HepG2 (cell line): ENCODE measurements around the gene ZG16. TPM values are rescaled to one million over a fixed set of nuclear protein-coding genes. Genes with fewer than 3 reads are reported as not detected.

Source experiments
- ADNP ChIP-seq: sonication (generic); formaldehyde crosslinking; IDR thresholded peaks from 2 replicates; pipeline ENCODE4 v1.4.0; 2020; ENCODE audit warnings: missing genetic modification reagents
- ARID5B ChIP-seq: IDR thresholded peaks from 2 replicates; pipeline ENCODE4 v1.4.0; 2020; ENCODE audit warnings: mild to moderate bottlenecking, missing genetic modification reagents
- ARNTL ChIP-seq: sonication (generic); formaldehyde crosslinking; IDR thresholded peaks from 2 replicates; pipeline ENCODE4 v1.4.0; 2020; ENCODE audit warnings: mild to moderate bottlenecking, missing genetic modification reagents
- ATAD3A ChIP-seq: sonication (generic); formaldehyde crosslinking; IDR thresholded peaks from 2 replicates; pipeline ENCODE4 v1.4.0; 2020; ENCODE audit warnings: missing genetic modification reagents
- CENPX ChIP-seq: sonication (generic); formaldehyde crosslinking; IDR thresholded peaks from 2 replicates; pipeline ENCODE4 v1.9.0; 2021; ENCODE audit warnings: mild to moderate bottlenecking, missing genetic modification reagents, moderate library complexity
- HNF4A ChIP-seq: sonication (generic); formaldehyde crosslinking; IDR thresholded peaks from 2 replicates; pipeline ENCODE4 v1.4.0; 2020; ENCODE audit warnings: missing genetic modification reagents
- HNRNPK ChIP-seq: fragments of 200-400 bp; formaldehyde crosslinking; IDR thresholded peaks from 2 replicates; pipeline ENCODE4 v1.6.1; 2018; ENCODE audit warnings: low read length, low read depth, moderate library complexity, mild to moderate bottlenecking; ENCODE audit not compliant: poor library complexity, severe bottlenecking
- MEIS2 ChIP-seq: sonication (generic); formaldehyde crosslinking; IDR thresholded peaks from 2 replicates; pipeline ENCODE4 v1.9.0; 2021; ENCODE audit warnings: mild to moderate bottlenecking, missing genetic modification reagents
- MTF1 ChIP-seq: sonication (generic); formaldehyde crosslinking; IDR thresholded peaks from 2 replicates; pipeline ENCODE4 v1.5.0; 2020; ENCODE audit warnings: missing genetic modification reagents
- PHF21A ChIP-seq: sonication (generic); formaldehyde crosslinking; IDR thresholded peaks from 2 replicates; pipeline ENCODE4 v1.5.0; 2020; ENCODE audit warnings: mild to moderate bottlenecking, missing genetic modification reagents
- RAD51 ChIP-seq: fragments of 450-650 bp; IDR thresholded peaks from 2 replicates; pipeline ENCODE4 v1.6.1; 2016; ENCODE audit warnings: borderline replicate concordance
- RFX3 ChIP-seq: IDR thresholded peaks from 2 replicates; pipeline ENCODE4 v1.6.1; 2016; ENCODE audit warnings: missing biosample characterization, missing genetic modification reagents
- SMARCC2 ChIP-seq: fragments of 450-650 bp; IDR thresholded peaks from 2 replicates; pipeline ENCODE4 v1.6.1; 2017; ENCODE audit warnings: antibody characterized with exemption, mild to moderate bottlenecking
- SNAPC4 ChIP-seq: sonication (generic); formaldehyde crosslinking; IDR thresholded peaks from 2 replicates; pipeline ENCODE4 v1.4.0; 2020; ENCODE audit warnings: mild to moderate bottlenecking, missing genetic modification reagents
- SP4 ChIP-seq: sonication (generic); formaldehyde crosslinking; IDR thresholded peaks from 2 replicates; pipeline ENCODE4 v1.8.1; 2023; ENCODE audit warnings: mild to moderate bottlenecking, missing genetic modification reagents
- ZNF205 ChIP-seq: IDR thresholded peaks from 2 replicates; pipeline ENCODE4 v1.6.1; 2018; ENCODE audit warnings: missing biosample characterization, missing genetic modification reagents
- ZNF331 ChIP-seq: sonication (generic); formaldehyde crosslinking; IDR thresholded peaks from 2 replicates; pipeline ENCODE4 v1.4.0; 2020; ENCODE audit warnings: missing genetic modification reagents
- ZNF569 ChIP-seq: sonication (generic); formaldehyde crosslinking; IDR thresholded peaks from 2 replicates; pipeline ENCODE4 v1.5.0; 2020; ENCODE audit warnings: mild to moderate bottlenecking, missing genetic modification reagents, moderate library complexity, borderline replicate concordance
- ZNF577 ChIP-seq: sonication (generic); formaldehyde crosslinking; IDR thresholded peaks from 2 replicates; pipeline ENCODE4 v1.4.0; 2020; ENCODE audit warnings: mild to moderate bottlenecking, low read depth, missing genetic modification reagents, borderline replicate concordance
- ZNF597 ChIP-seq: sonication (generic); formaldehyde crosslinking; IDR thresholded peaks from 2 replicates; pipeline ENCODE4 v1.5.0; 2020; ENCODE audit warnings: missing genetic modification reagents
- polyA plus RNA-seq, 8 experiments: library from polyadenylated mRNA; depleted of rRNA in 3 of 8; stranded (reverse) in 7 of 8; unstranded in 1 of 8; fragments of >200 nt; fragmentation: Illumina TruSeq in 4 of 8; extraction: Trizol in 4 of 8; gene quantifications; 2 replicates each; pipeline versions ENCODE4 v1.2.1 to v1.2.3, GENCODE V29; 2011 to 2016; ENCODE audit warnings: low read depth in 4 of 8, missing spikeins in 1 of 8, mixed read lengths in 1 of 8; ENCODE audit not compliant: insufficient read depth in 1 of 8
- total RNA-seq, 5 experiments: library from RNA; depleted of rRNA; stranded (reverse); fragments of >200 nt; fragmentation: Illumina TruSeq; extraction: Trizol; gene quantifications; 2 replicates each; pipeline ENCODE4 v1.2.3, GENCODE V29; 2016; ENCODE audit warnings: low read depth in 1 of 5

Gene ZG16
- total and polyA plus RNA-seq, 2 of the 13 experiments (the other 11 are each of a cell fraction or from before 2014, with no cell fraction given): 0.04 to 0.07 TPM

- TF ChIP-seq ARID5B (CRISPR knock-in tag) (peak; percentile 67), ARNTL (CRISPR knock-in tag) (peak; percentile 72), MEIS2 (CRISPR knock-in tag) (peak; percentile 16), SNAPC4 (CRISPR knock-in tag) (peak; percentile 90; the same call in 1 of the 2 replicates), PHF21A (CRISPR knock-in tag) (no peak; the same call in 1 of the 2 replicates), SMARCC2 (no peak), ATAD3A (CRISPR knock-in tag) (0 out of 2 replicates have a peak, but pooled peaks have one; percentile 64), ZNF331 (peak; percentile 73), ZNF205 (CRISPR knock-in tag) (peak; percentile 55; the same call in 1 of the 2 replicates), ADNP (CRISPR knock-in tag) (no peak), MTF1 (CRISPR knock-in tag) (no peak), ZNF569 (CRISPR knock-in tag) (no peak; the same call in 1 of the 2 replicates), CENPX (CRISPR knock-in tag) (no peak), ZNF577 (CRISPR knock-in tag) (no peak), ZNF597 (CRISPR knock-in tag) (no peak), HNF4A (CRISPR knock-in tag) (no peak), SP4 (CRISPR knock-in tag) (peak; percentile 94), RAD51 (no peak), RFX3 (CRISPR knock-in tag) (no peak), HNRNPK (no peak)
Observed at GRCh38 chr16:29815793-29816693, 38.0 kb downstream of the ZG16 start, which contains the start of gene PAGR1 (continued).
